PFSK-1 (cell line): ENCODE results near the gene ADGRL3.

Experiments
- POLR2AphosphoS5 ChIP-seq: IDR thresholded peaks from 2 replicates; pipeline ENCODE4 v1.6.1; 2012; ENCODE audit warnings: low read depth, mild to moderate bottlenecking, control low read depth, low read length, moderate library complexity
- REST ChIP-seq, 2 experiments: IDR thresholded peaks; 2 replicates each; pipeline versions ENCODE4 v1.6.1 to v1.8.0; 2011 to 2012; ENCODE audit warnings: low read depth in 2 of 2, low read length in 2 of 2, control low read depth in 1 of 2, inconsistent platforms in 1 of 2, mild to moderate bottlenecking in 1 of 2, moderate library complexity in 1 of 2; ENCODE audit not compliant: insufficient read depth in 1 of 2
- TAF1 ChIP-seq: IDR thresholded peaks from 2 replicates; pipeline ENCODE4 v1.6.1; 2012; ENCODE audit warnings: low read length, control low read depth, borderline replicate concordance; ENCODE audit not compliant: insufficient read depth

GRCh38 chr4:61425315-61425714 is 225.2 kb downstream of the ADGRL3 start:
- no peak for TF ChIP-seq POLR2AphosphoS5
- TF ChIP-seq REST (IDR thresholded peaks at IDR 0.05; ENCODE audit: insufficient read depth in 1 of 2, low read depth in 2 of 2, low read length in 2 of 2) = no peak
- no peak for TF ChIP-seq TAF1
